GM12878 (cell line): ENCODE results near the gene SLC1A1. TPM values are rescaled to one million over a fixed set of nuclear protein-coding genes. Genes with fewer than 3 reads are reported as not detected.
A peak's percentile ranks its signal among the peaks of the same experiment; 100 is the strongest.

Experiments
- BMI1 ChIP-seq: fragments of 450-650 bp; IDR thresholded peaks from 2 replicates; pipeline ENCODE4 v1.6.1; 2016; ENCODE audit warnings: mild to moderate bottlenecking, moderate library complexity, borderline replicate concordance
- DPF2 ChIP-seq: fragments of 450-650 bp; IDR thresholded peaks from 2 replicates; pipeline ENCODE4 v1.6.1; 2017; ENCODE audit warnings: mild to moderate bottlenecking
- KAT2A ChIP-seq: conservative IDR thresholded peaks from 2 replicates; pipeline ENCODE4 v1.6.1; 2011; ENCODE audit warnings: low read depth, low read length; ENCODE audit not compliant: control insufficient read depth
- POU2F2 ChIP-seq: IDR thresholded peaks from 3 replicates; pipeline ENCODE4 v1.6.1; 2011; ENCODE audit warnings: low read depth, mild to moderate bottlenecking, low read length, borderline replicate concordance
- SP1 ChIP-seq: IDR thresholded peaks from one replicate; pipeline ENCODE4 v1.6.1; 2011; ENCODE audit warnings: low read depth, low read length
- SUPT20H ChIP-seq: IDR thresholded peaks from 2 replicates; pipeline ENCODE4 v1.6.1; 2011; ENCODE audit warnings: low read depth, mild to moderate bottlenecking, low read length, moderate library complexity, borderline replicate concordance; ENCODE audit not compliant: control insufficient read depth
- TCF7 ChIP-seq: IDR thresholded peaks from 2 replicates; pipeline ENCODE4 v1.6.1; 2014; ENCODE audit warnings: antibody characterized with exemption, borderline replicate concordance
- ZNF592 ChIP-seq: fragments of 450-650 bp; IDR thresholded peaks from 2 replicates; pipeline ENCODE4 v1.6.1; 2017; ENCODE audit warnings: mild to moderate bottlenecking, moderate library complexity
- polyA plus RNA-seq, 11 experiments: library from polyadenylated mRNA; depleted of rRNA in 4 of 11; unstranded in 6 of 11; stranded (reverse) in 5 of 11; fragments of >200 nt; fragmentation: Nextera tagmentation in 4 of 11; fragmentation: Illumina TruSeq in 1 of 11; extraction: Ambion mirVana in 4 of 11; extraction: Trizol in 1 of 11; gene quantifications; 1 replicate in 1 of 11; 2 replicates in 10 of 11; pipeline versions ENCODE4 v1.2.1 to v1.2.3, GENCODE V29; 2011 to 2016; ENCODE audit warnings: inconsistent platforms in 2 of 11, missing spikeins in 2 of 11, low read depth in 1 of 11
- total RNA-seq, 4 experiments: library from RNA; depleted of rRNA in 3 of 4; stranded (reverse); fragments of >200 nt in 3 of 4; fragmentation: Illumina TruSeq in 1 of 4; extraction: Trizol in 1 of 4; gene quantifications; 2 replicates each; pipeline versions ENCODE4 v1.2.1 to v1.2.3, GENCODE V29; 2013 to 2021
- TF ChIP-seq, protein P1 (sequence below): fragments of 450-650 bp; IDR thresholded peaks from 2 replicates; pipeline ENCODE4 v1.6.1; 2017; ENCODE audit warnings: mild to moderate bottlenecking, moderate library complexity
- TF ChIP-seq, protein P2 (sequence below): fragments of 450-650 bp; IDR thresholded peaks from 2 replicates; pipeline ENCODE4 v1.6.1; 2017; ENCODE audit warnings: mild to moderate bottlenecking, low read depth, inconsistent platforms; ENCODE audit not compliant: poor library complexity, severe bottlenecking
- TF ChIP-seq, protein P3 (sequence below): IDR thresholded peaks from 2 replicates; pipeline ENCODE4 v1.6.1; 2011; ENCODE audit warnings: low read depth, mild to moderate bottlenecking, low read length, moderate library complexity, borderline replicate concordance; ENCODE audit errors: extremely low read depth
- TF ChIP-seq, protein P4 (sequence below): fragments of 450-650 bp; conservative IDR thresholded peaks from 2 replicates; pipeline ENCODE4 v1.6.1; 2017; ENCODE audit warnings: mild to moderate bottlenecking, moderate library complexity
- TF ChIP-seq, protein P5 (sequence below): IDR thresholded peaks from 2 replicates; pipeline ENCODE4 v1.6.1; 2012; ENCODE audit warnings: low read length, inconsistent platforms

Gene SLC1A1
- total and polyA plus RNA-seq, 10 of the 15 experiments (the other 5 are each of a cell fraction or from before 2014, with no cell fraction given): 4.2 to 24.9 (median 18.3) TPM

DNA sequence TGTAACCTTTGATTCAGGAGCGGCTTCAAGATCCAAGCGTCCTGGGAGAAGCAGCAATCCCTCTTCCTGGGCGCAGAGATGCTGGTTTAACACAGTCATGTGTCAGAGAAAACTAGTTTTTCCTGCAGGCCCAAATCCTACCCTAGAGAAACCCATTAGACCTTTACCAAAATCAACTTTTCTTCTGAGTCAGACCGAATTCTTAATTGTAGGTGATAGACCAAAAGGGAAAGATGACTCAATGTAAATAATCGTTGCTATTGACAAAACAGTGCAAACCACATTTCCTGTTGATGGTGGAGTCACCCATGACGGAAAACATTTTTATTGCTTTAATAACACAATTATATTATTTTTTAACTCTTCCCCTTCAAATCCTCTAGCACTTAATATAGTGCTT lies 40.1 kb downstream of the SLC1A1 start (continued):
- TF ChIP-seq ZNF592 (no peak), BMI1 (0 out of 2 replicates have a peak, but pooled peaks have one; percentile 46), TCF7 (no peak), SUPT20H (no peak), SP1 (no peak), POU2F2 (peak; percentile 37; the same call in 1 of the 3 replicates), KAT2A (no peak), DPF2 (peak; percentile 48; the same call in 1 of the 2 replicates)
- TF ChIP-seq, protein P1, sequence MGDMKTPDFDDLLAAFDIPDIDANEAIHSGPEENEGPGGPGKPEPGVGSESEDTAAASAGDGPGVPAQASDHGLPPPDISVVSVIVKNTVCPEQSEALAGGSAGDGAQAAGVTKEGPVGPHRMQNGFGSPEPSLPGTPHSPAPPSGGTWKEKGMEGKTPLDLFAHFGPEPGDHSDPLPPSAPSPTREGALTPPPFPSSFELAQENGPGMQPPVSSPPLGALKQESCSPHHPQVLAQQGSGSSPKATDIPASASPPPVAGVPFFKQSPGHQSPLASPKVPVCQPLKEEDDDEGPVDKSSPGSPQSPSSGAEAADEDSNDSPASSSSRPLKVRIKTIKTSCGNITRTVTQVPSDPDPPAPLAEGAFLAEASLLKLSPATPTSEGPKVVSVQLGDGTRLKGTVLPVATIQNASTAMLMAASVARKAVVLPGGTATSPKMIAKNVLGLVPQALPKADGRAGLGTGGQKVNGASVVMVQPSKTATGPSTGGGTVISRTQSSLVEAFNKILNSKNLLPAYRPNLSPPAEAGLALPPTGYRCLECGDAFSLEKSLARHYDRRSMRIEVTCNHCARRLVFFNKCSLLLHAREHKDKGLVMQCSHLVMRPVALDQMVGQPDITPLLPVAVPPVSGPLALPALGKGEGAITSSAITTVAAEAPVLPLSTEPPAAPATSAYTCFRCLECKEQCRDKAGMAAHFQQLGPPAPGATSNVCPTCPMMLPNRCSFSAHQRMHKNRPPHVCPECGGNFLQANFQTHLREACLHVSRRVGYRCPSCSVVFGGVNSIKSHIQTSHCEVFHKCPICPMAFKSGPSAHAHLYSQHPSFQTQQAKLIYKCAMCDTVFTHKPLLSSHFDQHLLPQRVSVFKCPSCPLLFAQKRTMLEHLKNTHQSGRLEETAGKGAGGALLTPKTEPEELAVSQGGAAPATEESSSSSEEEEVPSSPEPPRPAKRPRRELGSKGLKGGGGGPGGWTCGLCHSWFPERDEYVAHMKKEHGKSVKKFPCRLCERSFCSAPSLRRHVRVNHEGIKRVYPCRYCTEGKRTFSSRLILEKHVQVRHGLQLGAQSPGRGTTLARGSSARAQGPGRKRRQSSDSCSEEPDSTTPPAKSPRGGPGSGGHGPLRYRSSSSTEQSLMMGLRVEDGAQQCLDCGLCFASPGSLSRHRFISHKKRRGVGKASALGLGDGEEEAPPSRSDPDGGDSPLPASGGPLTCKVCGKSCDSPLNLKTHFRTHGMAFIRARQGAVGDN: no peak
- TF ChIP-seq, protein P2, sequence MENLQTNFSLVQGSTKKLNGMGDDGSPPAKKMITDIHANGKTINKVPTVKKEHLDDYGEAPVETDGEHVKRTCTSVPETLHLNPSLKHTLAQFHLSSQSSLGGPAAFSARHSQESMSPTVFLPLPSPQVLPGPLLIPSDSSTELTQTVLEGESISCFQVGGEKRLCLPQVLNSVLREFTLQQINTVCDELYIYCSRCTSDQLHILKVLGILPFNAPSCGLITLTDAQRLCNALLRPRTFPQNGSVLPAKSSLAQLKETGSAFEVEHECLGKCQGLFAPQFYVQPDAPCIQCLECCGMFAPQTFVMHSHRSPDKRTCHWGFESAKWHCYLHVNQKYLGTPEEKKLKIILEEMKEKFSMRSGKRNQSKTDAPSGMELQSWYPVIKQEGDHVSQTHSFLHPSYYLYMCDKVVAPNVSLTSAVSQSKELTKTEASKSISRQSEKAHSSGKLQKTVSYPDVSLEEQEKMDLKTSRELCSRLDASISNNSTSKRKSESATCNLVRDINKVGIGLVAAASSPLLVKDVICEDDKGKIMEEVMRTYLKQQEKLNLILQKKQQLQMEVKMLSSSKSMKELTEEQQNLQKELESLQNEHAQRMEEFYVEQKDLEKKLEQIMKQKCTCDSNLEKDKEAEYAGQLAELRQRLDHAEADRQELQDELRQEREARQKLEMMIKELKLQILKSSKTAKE: peak; percentile 89
- TF ChIP-seq, protein P3, sequence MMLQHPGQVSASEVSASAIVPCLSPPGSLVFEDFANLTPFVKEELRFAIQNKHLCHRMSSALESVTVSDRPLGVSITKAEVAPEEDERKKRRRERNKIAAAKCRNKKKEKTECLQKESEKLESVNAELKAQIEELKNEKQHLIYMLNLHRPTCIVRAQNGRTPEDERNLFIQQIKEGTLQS: no peak
- TF ChIP-seq, protein P4, sequence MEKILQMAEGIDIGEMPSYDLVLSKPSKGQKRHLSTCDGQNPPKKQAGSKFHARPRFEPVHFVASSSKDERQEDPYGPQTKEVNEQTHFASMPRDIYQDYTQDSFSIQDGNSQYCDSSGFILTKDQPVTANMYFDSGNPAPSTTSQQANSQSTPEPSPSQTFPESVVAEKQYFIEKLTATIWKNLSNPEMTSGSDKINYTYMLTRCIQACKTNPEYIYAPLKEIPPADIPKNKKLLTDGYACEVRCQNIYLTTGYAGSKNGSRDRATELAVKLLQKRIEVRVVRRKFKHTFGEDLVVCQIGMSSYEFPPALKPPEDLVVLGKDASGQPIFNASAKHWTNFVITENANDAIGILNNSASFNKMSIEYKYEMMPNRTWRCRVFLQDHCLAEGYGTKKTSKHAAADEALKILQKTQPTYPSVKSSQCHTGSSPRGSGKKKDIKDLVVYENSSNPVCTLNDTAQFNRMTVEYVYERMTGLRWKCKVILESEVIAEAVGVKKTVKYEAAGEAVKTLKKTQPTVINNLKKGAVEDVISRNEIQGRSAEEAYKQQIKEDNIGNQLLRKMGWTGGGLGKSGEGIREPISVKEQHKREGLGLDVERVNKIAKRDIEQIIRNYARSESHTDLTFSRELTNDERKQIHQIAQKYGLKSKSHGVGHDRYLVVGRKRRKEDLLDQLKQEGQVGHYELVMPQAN: no peak
- TF ChIP-seq, protein P5, sequence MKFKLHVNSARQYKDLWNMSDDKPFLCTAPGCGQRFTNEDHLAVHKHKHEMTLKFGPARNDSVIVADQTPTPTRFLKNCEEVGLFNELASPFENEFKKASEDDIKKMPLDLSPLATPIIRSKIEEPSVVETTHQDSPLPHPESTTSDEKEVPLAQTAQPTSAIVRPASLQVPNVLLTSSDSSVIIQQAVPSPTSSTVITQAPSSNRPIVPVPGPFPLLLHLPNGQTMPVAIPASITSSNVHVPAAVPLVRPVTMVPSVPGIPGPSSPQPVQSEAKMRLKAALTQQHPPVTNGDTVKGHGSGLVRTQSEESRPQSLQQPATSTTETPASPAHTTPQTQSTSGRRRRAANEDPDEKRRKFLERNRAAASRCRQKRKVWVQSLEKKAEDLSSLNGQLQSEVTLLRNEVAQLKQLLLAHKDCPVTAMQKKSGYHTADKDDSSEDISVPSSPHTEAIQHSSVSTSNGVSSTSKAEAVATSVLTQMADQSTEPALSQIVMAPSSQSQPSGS: peak; percentile 96
